Measurements from ENCODE around the gene MGARP. TPM values are rescaled to one million over a fixed set of nuclear protein-coding genes. Genes with fewer than 3 reads are reported as not detected.
"Not testable (repeated sequence)": the region's sequence is repeated elsewhere in the genome, so short reads cannot be mapped to it uniquely, and the experiment has no call there.

Gene MGARP
- polyA plus RNA-seq, 1 of the 3 experiments (the other 2 are of a cell fraction) = 22.9 TPM

- ChIA-PET POLR2A (no interaction called here), CTCF (interaction anchor here (0.7 to 1.7 kb wide), 4 partner anchors 13 to 33 kb away, joined by 3 to 5 read pairs (median 3); partner anchors contain the start of gene NAA15)
- TF ChIP-seq CHD2 (IDR thresholded peaks at IDR 0.05; ENCODE audit: low read length, partially characterized antibody) = no peak
- TF ChIP-seq, protein P1, sequence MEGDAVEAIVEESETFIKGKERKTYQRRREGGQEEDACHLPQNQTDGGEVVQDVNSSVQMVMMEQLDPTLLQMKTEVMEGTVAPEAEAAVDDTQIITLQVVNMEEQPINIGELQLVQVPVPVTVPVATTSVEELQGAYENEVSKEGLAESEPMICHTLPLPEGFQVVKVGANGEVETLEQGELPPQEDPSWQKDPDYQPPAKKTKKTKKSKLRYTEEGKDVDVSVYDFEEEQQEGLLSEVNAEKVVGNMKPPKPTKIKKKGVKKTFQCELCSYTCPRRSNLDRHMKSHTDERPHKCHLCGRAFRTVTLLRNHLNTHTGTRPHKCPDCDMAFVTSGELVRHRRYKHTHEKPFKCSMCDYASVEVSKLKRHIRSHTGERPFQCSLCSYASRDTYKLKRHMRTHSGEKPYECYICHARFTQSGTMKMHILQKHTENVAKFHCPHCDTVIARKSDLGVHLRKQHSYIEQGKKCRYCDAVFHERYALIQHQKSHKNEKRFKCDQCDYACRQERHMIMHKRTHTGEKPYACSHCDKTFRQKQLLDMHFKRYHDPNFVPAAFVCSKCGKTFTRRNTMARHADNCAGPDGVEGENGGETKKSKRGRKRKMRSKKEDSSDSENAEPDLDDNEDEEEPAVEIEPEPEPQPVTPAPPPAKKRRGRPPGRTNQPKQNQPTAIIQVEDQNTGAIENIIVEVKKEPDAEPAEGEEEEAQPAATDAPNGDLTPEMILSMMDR (IDR thresholded peaks at IDR 0.05) = no peak
- TF ChIP-seq YY1 (IDR thresholded peaks at IDR 0.05; ENCODE audit: low read depth) = no peak
- no peak for TF ChIP-seq TCF12 (IDR thresholded peaks at IDR 0.05)
- no peak for TF ChIP-seq IRF3 (IDR thresholded peaks at IDR 0.05; ENCODE audit: low read depth, low read length)
- TF ChIP-seq, protein P2, sequence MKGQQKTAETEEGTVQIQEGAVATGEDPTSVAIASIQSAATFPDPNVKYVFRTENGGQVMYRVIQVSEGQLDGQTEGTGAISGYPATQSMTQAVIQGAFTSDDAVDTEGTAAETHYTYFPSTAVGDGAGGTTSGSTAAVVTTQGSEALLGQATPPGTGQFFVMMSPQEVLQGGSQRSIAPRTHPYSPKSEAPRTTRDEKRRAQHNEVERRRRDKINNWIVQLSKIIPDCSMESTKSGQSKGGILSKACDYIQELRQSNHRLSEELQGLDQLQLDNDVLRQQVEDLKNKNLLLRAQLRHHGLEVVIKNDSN (IDR thresholded peaks at IDR 0.05; ENCODE audit: borderline replicate concordance, low read depth) = no peak
- TF ChIP-seq, protein P3, sequence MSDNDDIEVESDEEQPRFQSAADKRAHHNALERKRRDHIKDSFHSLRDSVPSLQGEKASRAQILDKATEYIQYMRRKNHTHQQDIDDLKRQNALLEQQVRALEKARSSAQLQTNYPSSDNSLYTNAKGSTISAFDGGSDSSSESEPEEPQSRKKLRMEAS (IDR thresholded peaks at IDR 0.05; ENCODE audit: low read depth) = no peak
- Histone ChIP-seq H3K36me3 (replicated peaks in 1 of 2; ENCODE audit: control insufficient read depth in 1 of 2, insufficient read depth in 2 of 2, low read length in 1 of 2) (peaks cover 0 to 26% of the 10 kb centered on the region in 2 experiments), H3K79me2 (ENCODE audit: insufficient read depth) (peaks cover 100% of the 10 kb centered on the region), H3K27ac (ENCODE audit: low read depth in 2 of 2, low read length in 1 of 2) (no peak overlapping the region), H3F3A (replicated peaks; ENCODE audit: insufficient read depth) (peaks cover 4% of the 10 kb centered on the region), H3K4me1 (ENCODE audit: control insufficient read depth in 1 of 2, insufficient read depth in 2 of 2, low read depth in 1 of 2, low read length in 1 of 2) (peaks cover 3 to 6% of the 10 kb centered on the region in 2 experiments; a peak in 1 of 4 replicates), H3K9ac (no peak overlapping the region), H3K4me2 (no peak overlapping the region), H3K9me2 (no peaks in the 10 kb centered on the region), H4K20me1 (ENCODE audit: insufficient read depth) (peaks cover 64% of the 10 kb centered on the region), H3K4me3 (ENCODE audit: low read depth in 2 of 2, low read length in 1 of 2) (no peak overlapping the region), H3K27me3 (ENCODE audit: insufficient read depth) (no peaks in the 10 kb centered on the region), H2AFZ (ENCODE audit: low read depth) (no peak overlapping the region), H3K9me3 (no peaks in the 10 kb centered on the region)
- WGBS (ENCODE audit: low lambda C conversion rate) = 89% methylated on average over 6 of the region's 6 CpGs
- DNase-seq = no peak
Measured at GRCh38 chr4:139324620-139325019, 44.6 kb upstream of the MGARP start.

DNA sequence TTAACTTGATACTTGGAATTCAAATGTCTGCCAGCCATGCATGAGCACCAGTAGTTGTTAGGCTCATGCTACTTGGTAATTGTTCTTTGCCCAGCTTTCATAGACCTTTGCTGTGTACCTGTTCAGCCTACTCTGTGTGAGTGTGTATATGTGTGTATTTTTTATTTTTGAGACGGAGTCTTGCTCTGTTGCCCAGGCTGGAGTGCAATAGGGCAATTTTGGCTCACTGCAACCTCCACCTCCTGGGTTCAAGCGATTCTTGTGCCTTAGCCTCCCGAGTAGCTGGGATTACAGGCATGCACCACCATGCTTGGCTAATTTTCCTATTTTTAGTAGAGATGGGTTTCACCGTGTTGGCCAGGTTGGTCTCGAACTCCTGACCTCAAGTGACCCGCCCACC lies 42.5 kb upstream of the MGARP start:
- H3K9me3 ChIP-seq; H3K9me2 ChIP-seq; POLR2A ChIA-PET; H3K4me1 ChIP-seq (ENCODE audit: control insufficient read depth in 1 of 2, insufficient read depth in 2 of 2, low read depth in 1 of 2, low read length in 1 of 2); DNase-seq; H3K27me3 ChIP-seq (ENCODE audit: insufficient read depth); H3F3A ChIP-seq (replicated peaks; ENCODE audit: insufficient read depth); H3K27ac ChIP-seq (ENCODE audit: low read depth in 2 of 2, low read length in 1 of 2); H2AFZ ChIP-seq (ENCODE audit: low read depth); H3K4me3 ChIP-seq (ENCODE audit: low read depth in 2 of 2, low read length in 1 of 2); H3K9ac ChIP-seq; H3K4me2 ChIP-seq: not testable (repeated sequence)
- Histone ChIP-seq H4K20me1 (ENCODE audit: insufficient read depth) (peaks cover 82% of the 10 kb centered on the region), H3K36me3 (replicated peaks in 1 of 2; ENCODE audit: control insufficient read depth in 1 of 2, insufficient read depth in 2 of 2, low read length in 1 of 2) (peaks cover 0 to 11% of the 10 kb centered on the region in 2 experiments), H3K79me2 (ENCODE audit: insufficient read depth) (peaks cover 100% of the 10 kb centered on the region)
- CTCF ChIA-PET = interaction anchor here (0.6 to 1.8 kb wide), 2 partner anchors 21 to 42 kb away, joined by 3 read pairs; partner anchors contain the start of gene NAA15
- WGBS (ENCODE audit: low lambda C conversion rate) = 92% methylated on average over 4 of the region's 6 CpGs

- H3K9me2 ChIP-seq; H3F3A ChIP-seq (replicated peaks; ENCODE audit: insufficient read depth); DNase-seq; H3K9ac ChIP-seq; H3K27ac ChIP-seq (ENCODE audit: low read depth in 2 of 2, low read length in 1 of 2); POLR2A ChIA-PET; H3K4me1 ChIP-seq (ENCODE audit: control insufficient read depth in 1 of 2, insufficient read depth in 2 of 2, low read depth in 1 of 2, low read length in 1 of 2); H3K27me3 ChIP-seq (ENCODE audit: insufficient read depth); H2AFZ ChIP-seq (ENCODE audit: low read depth); H3K4me2 ChIP-seq; H3K4me3 ChIP-seq (ENCODE audit: low read depth in 2 of 2, low read length in 1 of 2); H3K9me3 ChIP-seq: not testable (repeated sequence)
- H3K79me2 ChIP-seq (ENCODE audit: insufficient read depth) = peaks cover 100% of the 10 kb centered on the region
- peaks cover 87% of the 10 kb centered on the region for H4K20me1 ChIP-seq (ENCODE audit: insufficient read depth)
- CTCF ChIA-PET = interaction anchor here (1.8 kb wide), 1 partner anchor 21 kb away, joined by 3 read pairs; the partner anchor contains the start of gene NAA15
- H3K36me3 ChIP-seq (replicated peaks in 1 of 2; ENCODE audit: control insufficient read depth in 1 of 2, insufficient read depth in 2 of 2, low read length in 1 of 2) = peaks cover 0 to 11% of the 10 kb centered on the region in 2 experiments
- 45% methylated on average over 1 of the region's 1 CpG for WGBS (ENCODE audit: low lambda C conversion rate)
Measured at GRCh38 chr4:139322070-139322469, 42.0 kb upstream of the MGARP start.
